Astrocyte of the hippocampus (primary cell): ENCODE measurements around the gene INTS1.

Source experiments
- DNase-seq: peaks from one replicate; pipeline ENCODE4 v3.0.0; 2011; ENCODE audit warnings: low read depth, low spot score

The INTS1 gene, protein sequence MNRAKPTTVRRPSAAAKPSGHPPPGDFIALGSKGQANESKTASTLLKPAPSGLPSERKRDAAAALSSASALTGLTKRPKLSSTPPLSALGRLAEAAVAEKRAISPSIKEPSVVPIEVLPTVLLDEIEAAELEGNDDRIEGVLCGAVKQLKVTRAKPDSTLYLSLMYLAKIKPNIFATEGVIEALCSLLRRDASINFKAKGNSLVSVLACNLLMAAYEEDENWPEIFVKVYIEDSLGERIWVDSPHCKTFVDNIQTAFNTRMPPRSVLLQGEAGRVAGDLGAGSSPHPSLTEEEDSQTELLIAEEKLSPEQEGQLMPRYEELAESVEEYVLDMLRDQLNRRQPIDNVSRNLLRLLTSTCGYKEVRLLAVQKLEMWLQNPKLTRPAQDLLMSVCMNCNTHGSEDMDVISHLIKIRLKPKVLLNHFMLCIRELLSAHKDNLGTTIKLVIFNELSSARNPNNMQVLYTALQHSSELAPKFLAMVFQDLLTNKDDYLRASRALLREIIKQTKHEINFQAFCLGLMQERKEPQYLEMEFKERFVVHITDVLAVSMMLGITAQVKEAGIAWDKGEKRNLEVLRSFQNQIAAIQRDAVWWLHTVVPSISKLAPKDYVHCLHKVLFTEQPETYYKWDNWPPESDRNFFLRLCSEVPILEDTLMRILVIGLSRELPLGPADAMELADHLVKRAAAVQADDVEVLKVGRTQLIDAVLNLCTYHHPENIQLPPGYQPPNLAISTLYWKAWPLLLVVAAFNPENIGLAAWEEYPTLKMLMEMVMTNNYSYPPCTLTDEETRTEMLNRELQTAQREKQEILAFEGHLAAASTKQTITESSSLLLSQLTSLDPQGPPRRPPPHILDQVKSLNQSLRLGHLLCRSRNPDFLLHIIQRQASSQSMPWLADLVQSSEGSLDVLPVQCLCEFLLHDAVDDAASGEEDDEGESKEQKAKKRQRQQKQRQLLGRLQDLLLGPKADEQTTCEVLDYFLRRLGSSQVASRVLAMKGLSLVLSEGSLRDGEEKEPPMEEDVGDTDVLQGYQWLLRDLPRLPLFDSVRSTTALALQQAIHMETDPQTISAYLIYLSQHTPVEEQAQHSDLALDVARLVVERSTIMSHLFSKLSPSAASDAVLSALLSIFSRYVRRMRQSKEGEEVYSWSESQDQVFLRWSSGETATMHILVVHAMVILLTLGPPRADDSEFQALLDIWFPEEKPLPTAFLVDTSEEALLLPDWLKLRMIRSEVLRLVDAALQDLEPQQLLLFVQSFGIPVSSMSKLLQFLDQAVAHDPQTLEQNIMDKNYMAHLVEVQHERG (N-terminal part only)

DNA sequence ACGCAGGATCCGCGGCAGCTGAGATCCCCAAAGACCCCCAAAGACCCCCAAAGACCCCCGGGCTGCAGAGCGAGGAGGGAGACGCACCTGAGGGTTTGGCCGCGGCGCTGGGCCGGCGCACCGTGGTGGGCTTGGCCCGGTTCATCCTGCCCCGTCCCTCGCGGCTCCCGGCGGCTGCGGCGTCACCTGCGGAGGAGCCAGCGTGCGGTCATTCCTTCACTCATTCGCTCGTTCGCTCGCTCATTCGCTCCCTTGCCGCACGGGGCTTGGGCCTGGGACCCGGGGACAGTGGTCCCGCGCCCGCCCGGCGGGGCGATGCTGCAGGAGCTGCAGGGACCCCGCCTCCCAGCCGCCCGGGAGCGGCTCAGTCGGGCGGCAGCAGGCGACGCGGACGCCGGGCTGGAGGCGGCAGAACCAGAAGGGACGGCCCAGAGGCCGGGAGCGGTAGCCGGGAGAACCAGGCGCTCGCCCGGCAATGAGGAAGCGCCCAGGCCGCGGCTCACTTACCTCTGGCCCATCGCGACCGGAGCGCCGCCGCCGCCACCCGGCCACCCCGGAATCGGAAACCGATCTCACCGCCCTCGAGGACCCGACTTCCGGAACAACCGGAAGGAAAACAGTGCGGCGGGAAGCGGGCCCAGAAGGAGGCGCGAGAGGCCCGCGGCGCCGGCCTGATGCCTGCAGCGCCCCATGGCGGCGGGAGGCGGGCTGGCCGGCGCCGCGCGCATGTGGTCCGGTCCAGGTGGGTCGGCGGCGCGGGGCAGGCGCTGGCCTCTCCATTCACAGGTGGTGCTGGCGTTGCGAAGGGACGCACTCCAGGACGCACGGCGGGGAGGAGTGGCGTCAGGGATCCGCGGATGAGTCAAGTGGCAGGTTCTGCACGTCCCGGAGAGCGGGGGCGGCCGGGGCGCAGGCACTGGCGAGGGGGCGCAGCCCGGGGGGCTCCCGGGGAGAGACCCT lies at the start of gene INTS1:
INTS1 (minus strand) TSS at position 574 of the 960 bp plus-strand sequence; CDS start at position 145, 429 bp downstream.
- DNase-seq: peak; percentile 97

DNA sequence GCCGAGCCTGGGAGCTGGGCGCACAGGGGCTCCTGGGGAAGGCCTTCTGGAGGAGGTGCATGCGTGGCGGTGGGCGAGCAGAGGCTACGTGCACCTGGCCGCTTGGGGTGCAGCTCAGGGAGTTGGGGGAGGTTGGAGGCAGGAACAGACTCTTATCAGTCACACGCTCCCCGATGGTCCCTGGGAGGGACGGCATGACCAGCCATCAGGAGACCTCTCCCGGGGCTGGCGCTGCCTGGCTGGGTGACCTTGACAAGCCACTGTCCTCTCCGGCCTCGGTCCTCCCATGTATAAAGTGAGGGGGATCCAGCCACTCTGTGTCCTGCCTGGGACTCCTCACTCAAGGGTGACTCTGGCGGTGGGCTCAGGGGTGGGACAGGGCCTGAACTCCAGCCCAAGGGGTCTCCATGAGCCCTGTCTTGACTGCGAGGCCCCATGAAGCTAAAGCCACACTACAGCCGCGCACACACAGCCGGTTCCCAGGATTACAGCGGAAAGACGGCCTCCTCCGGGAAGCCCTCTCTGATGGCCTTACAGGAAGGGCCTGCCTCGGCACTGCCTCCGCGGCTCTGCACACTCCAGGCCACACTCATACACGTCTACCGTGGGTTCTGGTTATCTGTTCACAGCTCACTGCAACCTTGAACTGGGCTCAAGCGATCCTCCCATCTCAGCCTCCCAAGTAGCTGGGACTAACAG lies 49.5 kb upstream of the INTS1 start:
- no peak for DNase-seq

DNA sequence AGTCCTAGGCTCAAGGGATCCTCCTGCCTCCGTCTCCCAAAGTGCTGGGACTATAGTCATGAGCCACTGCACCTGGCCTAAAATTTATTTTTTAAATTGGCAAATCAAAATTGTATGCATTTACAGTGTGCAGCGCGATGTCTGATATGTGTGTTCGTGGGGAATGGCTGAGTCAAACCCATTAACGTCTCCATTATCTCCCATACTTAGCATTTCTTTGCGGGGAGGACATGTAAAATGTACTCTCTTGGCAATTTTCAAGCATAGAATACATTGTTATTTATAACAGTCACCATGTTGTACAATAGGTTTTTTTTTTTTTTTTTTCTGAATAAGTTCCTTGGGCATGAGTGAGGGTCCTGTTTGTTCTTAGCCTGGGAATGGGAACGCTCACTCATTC lies 48.0 kb upstream of the INTS1 start:
- DNase-seq: peak; percentile 33

DNA sequence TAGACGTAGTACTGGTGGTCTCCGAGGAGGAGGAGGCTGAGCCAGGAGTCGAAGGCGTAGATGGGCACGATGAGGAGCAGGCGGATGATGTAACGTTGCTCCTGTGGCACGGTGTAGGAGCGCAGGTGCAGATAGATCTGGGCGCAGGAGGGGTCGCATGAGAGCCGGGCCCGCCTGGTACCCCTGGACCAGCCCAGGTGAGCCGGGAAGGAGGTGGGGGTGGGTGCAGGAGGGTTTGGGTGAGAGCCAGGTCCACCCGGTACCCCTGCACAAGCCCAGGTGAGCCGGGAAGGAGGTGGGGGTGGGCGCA lies 46.6 kb upstream of the INTS1 start:
- DNase-seq: no peak

DNA sequence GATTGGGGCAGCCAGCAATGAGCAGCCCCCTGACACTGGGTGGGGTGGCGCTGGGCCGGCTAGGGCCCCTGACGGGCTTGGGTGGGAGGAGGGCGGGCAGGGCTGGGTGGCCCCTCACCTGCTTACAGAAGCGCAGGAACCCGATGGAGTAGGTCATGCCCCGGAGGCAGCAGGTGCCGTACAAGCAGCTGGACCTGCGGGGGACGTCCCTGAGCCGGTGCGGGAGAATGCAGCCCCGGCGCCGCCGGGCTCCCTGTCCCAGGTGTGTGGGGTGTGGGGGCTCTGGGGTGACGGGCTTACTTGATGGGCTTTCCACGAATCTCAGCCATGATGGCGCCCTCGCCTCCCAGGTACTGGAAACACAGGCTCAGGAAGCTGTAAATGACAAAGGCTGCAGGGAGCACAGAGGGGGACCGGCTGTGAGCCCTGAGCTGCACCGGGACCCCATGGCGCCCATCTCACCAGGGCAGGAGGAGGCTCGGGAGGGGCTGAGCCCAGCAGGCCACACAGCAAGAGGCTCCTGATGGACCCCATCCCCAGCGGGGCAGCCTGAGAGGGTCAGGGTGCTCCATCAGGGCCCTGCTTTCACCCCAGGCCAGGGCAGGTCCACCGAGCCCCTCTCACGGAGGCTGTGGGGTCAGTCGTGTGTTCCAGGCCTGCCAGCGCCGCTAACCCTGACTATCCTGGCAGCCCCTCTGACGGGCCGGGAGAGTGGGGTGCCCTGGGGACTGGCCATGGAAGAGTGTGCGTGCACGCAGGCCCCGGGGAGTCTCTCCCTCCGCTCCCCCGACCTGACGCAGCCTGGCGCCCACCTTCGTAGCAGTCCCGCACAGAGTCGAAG lies 46.0 kb upstream of the INTS1 start:
- DNase-seq: no peak

DNA sequence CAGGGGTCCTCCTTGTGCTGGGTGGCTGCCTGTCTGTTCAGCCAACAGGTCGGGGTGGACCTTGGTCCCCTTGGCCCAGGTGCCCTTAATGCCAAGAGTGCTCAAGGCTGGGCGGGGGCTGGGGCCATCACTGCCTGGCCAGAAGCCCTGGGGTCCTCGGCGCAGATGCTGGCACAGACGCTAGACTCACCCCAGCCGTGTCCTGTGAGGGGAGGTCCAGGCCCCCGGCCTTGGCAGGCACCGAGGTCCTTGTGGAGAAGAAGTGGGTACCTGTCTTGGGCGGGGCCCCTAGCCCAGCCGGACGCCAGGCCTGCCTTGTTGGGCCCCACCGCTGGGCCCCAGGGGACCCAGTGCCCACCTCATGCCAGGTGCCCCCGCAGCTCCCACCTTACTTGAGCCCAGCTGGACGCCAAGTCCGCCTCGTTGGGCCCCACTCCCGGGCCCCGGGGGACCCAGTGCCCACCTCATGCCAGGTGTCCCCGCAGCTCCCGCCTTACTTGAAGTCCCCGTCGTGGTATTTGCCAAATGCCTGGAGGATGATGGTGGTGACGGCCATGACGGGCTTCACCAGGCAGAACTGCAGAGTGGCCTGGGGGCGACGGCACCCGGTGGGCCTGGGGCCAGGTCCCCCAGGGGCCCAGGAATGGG lies 45.3 kb upstream of the INTS1 start:
- no peak for DNase-seq

DNA sequence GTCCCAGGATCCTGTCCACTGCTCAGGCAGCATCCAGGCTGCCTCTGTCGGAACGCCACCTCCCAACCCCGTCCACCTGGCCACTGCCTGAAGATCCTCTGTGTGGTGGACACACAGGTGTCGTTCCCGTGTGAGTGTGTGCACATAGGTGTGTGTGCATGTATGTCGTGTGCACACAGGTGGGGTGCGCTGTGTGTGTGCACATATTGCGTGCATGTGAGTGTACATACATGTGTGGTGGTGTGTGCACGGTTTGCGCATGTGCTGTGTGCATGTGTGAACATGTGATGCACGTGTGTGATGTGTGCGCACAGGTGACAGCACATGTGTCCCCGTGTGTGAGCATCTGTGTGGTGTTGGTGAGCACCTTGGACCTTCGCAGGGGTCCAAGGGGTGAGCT lies 44.8 kb upstream of the INTS1 start:
- DNase-seq: no peak

DNA sequence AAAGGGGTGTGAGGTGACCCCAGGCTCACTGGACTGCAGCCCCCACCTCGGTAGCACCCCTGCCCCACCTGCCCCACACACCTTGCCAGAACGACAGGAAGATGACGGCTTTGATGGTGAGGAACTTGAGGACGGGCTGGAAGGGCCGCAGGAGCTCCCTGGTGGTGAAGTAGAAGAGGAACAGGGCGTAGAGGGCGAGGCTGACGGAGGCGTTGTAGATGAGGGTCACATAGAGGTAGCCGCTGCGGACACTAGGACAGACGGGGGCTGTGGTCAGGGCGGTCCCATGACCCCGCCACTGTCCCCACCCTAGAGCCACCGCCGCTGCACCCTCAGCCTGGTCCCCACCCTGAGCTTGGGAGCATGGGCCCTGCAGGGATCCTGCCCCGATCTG lies 44.2 kb upstream of the INTS1 start:
- no peak for DNase-seq

DNA sequence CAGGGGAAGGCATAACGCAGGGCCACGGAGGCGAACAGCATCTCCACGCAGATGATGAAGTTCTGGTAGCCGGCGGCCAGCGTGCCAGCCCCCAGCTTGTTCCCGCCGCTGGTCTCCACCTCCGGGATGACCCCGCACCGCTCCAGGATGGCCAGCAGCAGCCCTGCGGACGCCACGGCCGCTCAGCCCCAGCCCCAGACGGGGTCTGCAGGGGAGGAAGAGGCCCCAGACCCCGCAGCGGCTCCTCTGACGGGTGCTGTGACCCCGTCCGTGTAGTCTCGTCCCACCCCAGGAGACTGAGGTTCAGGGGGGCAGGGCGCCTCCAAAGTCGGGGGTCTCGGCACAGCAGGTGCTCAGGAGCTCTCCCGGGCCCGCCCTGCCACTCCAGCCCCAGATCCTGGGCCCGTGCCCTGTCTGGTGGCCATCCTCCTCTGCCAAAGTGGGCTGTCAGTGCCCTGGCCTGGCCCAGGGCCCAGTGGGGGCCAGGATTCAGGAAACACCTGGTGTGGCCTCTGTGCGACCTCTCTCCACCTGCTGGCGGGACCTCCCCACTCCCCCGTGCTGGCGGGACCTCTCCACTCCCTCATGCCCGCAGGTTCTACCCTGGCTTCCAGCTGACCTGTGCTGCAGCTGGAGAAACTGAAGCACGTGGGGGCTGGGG lies 43.7 kb upstream of the INTS1 start:
- DNase-seq: no peak

DNA sequence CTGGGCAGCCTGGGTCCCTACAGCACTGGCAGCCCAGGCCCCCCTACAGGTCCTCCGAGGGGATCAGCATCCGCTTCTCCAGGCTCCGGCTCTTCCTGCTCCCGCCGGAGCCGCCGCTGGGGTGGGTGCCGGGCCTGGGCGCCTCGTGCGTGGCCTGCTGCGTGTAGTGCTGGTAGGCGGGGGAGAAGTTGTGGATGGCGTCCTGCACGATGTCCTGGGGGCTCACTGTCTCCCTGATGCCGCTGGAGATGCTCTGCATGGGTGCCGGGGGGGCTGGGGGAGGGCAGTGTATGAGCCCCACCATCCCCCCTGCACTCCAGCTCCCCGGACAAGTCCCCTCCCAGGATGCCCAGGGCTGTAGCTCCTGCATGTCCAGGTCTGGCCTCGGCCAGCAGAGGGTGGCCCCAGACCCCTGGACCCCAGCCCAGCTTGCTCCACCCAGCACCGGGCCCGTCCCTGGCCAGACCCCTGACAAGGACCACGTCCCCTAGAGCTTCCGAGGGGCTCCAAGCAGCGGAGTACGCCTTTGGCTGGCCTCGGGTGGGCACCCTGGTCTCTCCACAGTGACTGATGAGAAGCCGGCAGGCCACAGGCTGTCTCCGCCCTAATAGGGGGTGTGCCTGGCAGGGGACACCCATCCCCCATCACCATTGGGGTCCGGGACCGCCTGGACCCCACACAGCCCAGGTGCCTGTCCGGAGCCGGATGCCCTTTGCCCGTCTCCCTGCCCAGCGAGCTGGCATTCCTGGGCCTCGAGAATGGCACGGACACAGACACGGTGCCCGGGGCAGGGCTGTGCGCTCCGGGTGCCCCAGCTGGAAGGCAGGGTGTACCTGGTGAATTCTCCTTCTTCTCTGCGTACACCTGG lies 43.0 kb upstream of the INTS1 start:
- DNase-seq: no peak

DNA sequence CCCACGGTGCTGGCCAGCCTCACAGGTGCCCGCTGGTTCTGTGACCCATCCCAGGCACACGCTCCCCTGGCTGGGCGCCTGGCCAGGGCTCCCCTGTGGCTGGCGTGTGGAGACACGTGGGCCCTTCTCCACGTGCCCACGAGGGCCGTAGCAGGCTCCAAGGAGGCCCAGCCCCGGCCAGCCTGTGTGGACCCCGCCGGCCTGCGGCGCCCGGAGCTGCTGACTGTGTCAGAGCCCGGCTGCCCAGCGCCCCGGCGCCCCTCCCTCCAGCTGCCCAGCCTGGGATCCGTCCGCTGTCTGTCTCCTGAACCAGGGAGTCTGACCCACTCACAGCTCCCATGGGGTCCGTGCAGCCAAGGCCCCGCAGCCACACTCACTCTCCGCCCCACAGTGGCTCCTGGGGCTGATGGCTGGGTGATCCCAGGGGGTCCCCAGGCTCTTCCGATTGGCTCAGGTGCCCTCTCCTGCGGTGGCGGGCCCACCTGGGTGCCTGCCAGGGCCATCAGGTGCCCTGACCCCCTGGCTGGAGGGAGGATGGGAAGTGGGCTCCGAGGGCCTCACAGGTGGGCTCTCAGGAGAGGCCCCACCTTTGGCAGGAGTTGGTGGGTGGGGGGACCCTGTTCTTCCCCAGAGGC lies 42.2 kb upstream of the INTS1 start:
- no peak for DNase-seq

DNA sequence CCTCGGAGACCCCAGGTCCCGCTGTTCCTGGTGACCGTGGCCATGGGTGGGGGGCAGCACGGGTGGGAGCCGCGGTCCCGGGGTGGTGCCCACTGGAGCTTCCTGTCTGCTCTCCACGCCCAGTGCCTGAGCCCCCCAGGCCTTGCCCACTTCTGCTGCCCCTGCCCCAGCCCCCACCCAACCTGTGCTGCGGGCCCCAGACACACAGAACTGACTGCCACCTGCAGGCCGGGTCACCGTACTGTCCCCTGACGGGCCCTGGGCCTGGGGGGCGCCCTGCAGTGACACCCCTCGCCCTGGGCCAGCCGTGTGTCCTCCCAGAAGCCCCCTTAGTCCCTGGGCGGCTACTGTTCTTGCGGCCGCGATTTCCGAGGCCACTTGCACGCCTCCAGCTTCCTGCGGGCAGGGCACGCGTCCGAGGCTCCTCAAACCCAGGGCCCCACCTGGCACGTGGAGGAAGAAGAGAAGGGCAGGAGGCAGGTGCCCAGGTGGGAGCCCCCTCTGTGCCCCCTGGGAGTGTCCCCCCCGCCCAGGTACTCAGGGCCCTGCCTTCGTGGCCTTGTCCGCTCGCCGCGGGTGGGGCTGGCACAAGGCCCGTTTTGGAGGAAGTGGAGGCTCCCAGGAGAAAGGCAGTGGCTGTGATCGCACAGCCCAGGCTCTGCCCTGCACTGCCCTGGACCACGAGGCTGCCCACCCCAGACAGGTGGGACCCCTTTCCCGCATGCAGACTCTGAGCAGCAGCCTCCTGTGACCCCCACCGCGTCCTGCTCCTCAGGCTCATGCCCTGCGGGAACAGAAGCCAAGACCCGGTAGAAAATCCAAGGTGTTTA lies 41.4 kb upstream of the INTS1 start:
- DNase-seq: no peak

DNA sequence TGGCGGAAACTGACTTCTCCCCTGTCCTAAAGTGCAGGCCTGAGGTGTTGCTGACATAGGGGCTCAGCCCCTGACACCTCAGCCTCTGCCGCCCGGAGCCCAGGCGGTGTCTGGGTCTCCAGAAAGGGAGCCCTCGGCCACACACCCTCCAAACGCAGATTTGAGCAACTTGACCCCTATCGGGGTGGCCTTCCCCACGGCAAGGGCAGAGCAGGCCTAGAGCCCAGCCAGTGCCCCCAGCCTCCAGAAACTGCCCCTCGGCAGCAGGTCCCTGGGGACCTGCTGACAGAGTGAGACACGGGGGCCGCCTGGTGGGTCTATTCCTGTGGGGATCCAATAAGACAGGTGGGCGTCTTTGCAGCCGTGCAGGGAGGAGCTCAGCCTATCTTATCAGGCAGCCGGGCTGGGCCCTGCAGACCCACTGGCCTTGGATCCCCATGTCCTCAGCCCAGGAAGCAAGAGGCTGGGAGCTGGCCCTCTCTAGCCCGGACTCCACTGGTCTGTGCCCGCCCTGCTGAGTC lies 40.8 kb upstream of the INTS1 start:
- no peak for DNase-seq

DNA sequence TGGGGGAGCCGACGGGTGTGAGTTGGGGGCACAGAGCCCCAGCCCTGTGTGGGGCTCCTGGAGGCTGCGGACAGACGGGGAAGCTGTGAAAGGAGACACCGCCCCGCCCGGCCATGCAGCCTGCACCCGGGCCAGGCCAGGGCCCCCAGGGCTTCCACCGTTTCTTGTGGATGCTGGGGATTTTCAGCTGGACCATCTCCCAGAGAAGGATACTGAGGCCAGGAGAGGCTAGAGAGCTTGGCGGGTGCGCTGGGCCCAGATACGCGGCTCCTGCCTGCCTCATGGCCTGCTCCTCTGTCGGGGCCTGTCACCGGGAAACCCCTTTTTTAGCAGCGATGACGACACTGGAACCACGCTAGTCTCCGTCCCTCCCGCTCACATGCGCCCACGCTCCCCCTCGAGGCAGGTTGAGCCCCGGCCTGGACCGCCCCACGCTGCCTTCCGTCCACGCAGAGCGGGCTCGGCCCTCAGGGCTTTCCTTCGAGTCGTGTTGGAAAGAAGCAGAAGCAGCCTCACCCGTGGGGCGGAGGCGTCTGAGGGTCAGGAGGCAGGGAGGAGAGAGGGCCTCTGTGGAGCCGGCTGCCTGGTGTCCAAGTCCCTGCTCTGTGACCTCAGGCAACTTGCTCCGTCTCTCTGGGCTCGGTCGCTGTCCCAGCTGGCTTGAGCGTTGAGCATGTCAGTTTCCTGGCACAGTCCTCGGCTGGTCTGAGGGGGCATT lies 40.1 kb upstream of the INTS1 start:
- DNase-seq: no peak

DNA sequence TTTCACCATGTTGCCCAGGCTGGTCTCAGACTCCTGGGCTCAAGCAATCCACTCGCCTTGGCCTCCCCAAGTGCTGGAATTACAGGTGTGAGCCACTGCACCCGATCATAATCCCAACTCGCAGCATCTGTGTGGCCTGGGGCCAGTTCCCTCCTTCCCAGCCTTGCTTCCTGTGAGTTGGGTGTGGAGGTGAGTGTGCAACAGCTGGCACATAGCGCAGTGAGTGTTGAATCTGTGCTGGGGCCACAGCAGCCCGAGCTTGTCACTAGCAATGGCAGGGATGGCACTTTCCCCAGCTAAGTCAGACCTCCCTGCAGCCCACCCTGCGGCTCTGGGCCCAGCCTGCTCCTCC lies 39.6 kb upstream of the INTS1 start:
- DNase-seq: no peak
